ENCODE results near the gene LHX5. TPM values are rescaled to one million over a fixed set of nuclear protein-coding genes. Genes with fewer than 3 reads are reported as not detected.

Gene LHX5
- total and polyA plus RNA-seq, 9 donors = not detected

DNA sequence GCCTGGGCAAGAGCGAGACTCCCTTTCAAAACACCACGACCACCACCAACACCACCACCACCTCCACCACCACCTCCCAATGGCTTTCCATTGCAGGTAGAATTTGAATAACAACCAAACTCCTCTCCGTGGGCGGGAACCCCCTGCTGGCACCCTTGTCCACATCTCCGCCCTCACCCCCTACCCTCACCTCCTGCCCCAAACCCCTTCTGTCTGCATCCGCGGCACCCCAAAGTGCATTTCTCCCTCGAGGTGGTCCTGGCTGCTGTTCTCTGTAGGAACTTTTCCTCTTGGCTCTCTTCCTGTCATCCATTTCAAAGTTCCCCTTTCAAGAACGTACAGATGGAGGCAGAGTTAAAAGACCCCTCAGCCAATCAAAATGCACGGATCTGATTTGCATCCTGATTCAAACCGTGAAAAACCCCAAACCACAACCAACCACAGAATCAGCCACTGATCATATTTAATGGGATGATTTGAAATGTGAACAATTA lies 45.7 kb downstream of the LHX5 start:
- intact Hi-C loops (cut with DNase I) = loop anchor here in 1 of 4 donors (10.0 kb wide), 1 partner anchor 121 kb away; no protein-coding TSS in a partner anchor
- Histone ChIP-seq H3K4me3 (no peak overlapping the region), H3K36me3 (no peaks in the 10 kb centered on the region), H3K4me1 (ENCODE audit: insufficient read depth) (peaks cover 7% of the 10 kb centered on the region), H3K27ac (no peak overlapping the region), H3K9me3 (no peaks in the 10 kb centered on the region), H3K27me3 (no peaks in the 10 kb centered on the region)
- WGBS, 3 donors = 51 to 61% (median 61%) methylated on average over 11 of the region's 11 CpGs
- DNase-seq = no peak
- TF ChIP-seq CTCF (IDR thresholded peaks at IDR 0.05) = no peak
- TF ChIP-seq EP300 (IDR thresholded peaks at IDR 0.05) = no peak
- no peak for TF ChIP-seq POLR2A (IDR thresholded peaks at IDR 0.05)

DNA sequence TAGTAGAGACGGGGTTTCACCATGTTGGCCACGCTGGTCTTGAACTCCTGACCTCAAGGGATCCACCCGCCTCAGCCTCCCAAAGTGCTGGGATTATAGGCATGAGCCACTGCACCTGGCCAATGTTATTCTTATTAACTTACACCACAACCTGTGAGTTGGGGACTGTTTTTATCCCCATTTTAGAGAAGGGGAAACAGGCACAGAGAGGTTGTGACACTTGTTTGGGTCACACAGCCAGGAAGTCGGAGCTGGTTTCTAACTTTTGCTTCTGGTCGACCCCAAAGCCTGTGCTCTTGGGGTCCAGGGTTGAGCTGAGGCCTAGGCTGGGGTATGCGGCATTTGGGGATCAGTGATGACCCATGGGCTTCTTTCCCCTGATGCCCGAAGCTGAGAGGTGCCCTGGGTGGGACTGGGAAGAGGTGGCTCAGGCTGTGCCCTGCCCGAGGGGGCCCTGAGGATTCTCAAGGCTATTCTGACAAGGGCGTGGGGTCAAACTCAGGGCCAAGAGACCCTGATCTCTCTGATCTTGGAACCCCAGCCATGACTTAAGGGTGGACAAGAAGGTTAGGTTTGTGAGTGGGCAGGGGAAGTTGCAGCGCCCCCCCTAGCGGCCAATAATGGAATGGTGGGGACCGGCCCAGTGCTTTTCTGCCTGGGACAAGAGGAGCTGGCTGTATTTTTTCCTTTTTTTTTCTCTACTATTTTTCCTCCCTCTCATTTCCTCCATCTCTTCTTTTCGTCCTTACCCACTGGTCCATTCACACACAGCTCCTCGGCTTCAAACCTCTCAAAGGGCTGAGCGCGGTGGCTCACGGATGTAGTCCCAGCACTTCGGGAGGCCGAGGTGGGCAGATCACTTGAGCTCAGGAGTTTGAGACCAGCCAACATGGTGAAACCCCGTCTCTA lies 46.5 kb downstream of the LHX5 start:
- no peak for TF ChIP-seq EP300 (IDR thresholded peaks at IDR 0.05)
- peak in 2 of 3 donors; percentile 33 to 47 for TF ChIP-seq CTCF (IDR thresholded peaks at IDR 0.05)
- H3K27ac ChIP-seq = no peak overlapping the region
- peak in 4 of 5 donors; percentile 44 to 64 (median 52) for DNase-seq
- H3K36me3 ChIP-seq = no peaks in the 10 kb centered on the region
- H3K27me3 ChIP-seq = no peaks in the 10 kb centered on the region
- intact Hi-C loops (cut with DNase I) = loop anchor here in 1 of 4 donors (10.0 kb wide), 1 partner anchor 120 kb away; no protein-coding TSS in a partner anchor
- peaks cover 7% of the 10 kb centered on the region for H3K4me1 ChIP-seq (ENCODE audit: insufficient read depth)
- H3K9me3 ChIP-seq = no peaks in the 10 kb centered on the region
- H3K4me3 ChIP-seq = no peak overlapping the region
- 64 to 68% (median 66%) methylated on average over 20 of the region's 20 CpGs for WGBS, 3 donors

- no peaks in the 10 kb centered on the region for H3K9me3 ChIP-seq
- TF ChIP-seq EP300 (IDR thresholded peaks at IDR 0.05) = no peak
- TF ChIP-seq CTCF (IDR thresholded peaks at IDR 0.05) = no peak
- TF ChIP-seq POLR2A (IDR thresholded peaks at IDR 0.05) = no peak
- no peaks in the 10 kb centered on the region for H3K36me3 ChIP-seq
- H3K27me3 ChIP-seq = no peaks in the 10 kb centered on the region
- WGBS, 3 donors = 86 to 95% (median 87%) methylated on average over 1 of the region's 1 CpG
- H3K4me3 ChIP-seq = no peak overlapping the region
- no peak overlapping the region for H3K27ac ChIP-seq
- intact Hi-C loops (cut with DNase I) = loop anchor here in 1 of 4 donors (10.0 kb wide), 1 partner anchor 120 kb away; no protein-coding TSS in a partner anchor
- no peak for DNase-seq
- peaks cover 7% of the 10 kb centered on the region for H3K4me1 ChIP-seq (ENCODE audit: insufficient read depth)
These were observed 47.2 kb downstream of the LHX5 start for GRCh38 chr12:113424456-113424855.

GRCh38 chr12:113422886-113423669 lies 48.6 kb downstream of the LHX5 start:
- Histone ChIP-seq H3K4me1 (ENCODE audit: insufficient read depth) (peaks cover 7% of the 10 kb centered on the region), H3K36me3 (no peaks in the 10 kb centered on the region), H3K4me3 (peak overlapping the region; percentile 31), H3K27me3 (no peaks in the 10 kb centered on the region), H3K27ac (no peak overlapping the region), H3K9me3 (no peaks in the 10 kb centered on the region)
- WGBS, 3 donors = 36 to 50% (median 45%) methylated on average over 6 of the region's 6 CpGs
- TF ChIP-seq POLR2A (IDR thresholded peaks at IDR 0.05) (no peak), CTCF (IDR thresholded peaks at IDR 0.05) (no peak), EP300 (IDR thresholded peaks at IDR 0.05) (no peak)
- no peak for DNase-seq
- intact Hi-C loops (cut with DNase I) = loop anchor here in 1 of 4 donors (10.0 kb wide), 1 partner anchor 118 kb away; no protein-coding TSS in a partner anchor

Data from ovary (tissue), 9 donors.